Measurements from ENCODE around the gene EGLN3.

EGLN3 gene

DNA sequence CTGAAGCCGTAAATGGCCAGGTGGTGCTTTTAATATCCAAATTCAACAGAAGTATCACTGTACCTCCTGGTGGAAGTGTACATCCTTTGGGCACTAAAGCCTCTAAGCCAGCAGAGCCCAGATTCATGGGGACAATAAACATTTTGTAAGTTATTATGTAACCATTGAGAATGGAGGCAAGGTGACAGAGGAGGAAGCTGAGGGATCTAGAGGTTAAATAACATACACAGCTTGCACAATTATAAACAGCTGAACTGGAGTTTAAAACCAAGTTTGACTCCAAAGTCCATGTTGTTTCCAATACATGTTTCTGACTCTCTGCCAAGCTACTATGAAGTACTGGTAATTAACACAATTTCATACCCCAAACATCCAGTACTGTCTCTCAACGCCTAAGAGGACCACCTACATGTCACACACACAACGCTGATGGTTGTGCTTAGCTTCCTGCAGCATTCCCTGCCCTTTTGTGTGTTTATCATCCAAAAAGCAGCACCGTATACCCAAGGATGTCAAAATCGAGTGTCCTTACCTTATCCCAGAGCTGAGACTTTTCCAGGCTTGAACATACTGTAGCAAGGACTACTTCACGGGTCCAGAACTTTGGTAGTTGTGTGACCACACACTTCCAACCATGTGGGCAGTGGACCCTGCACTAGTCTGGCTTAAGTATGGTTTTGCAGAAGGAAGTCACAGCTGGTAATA is 41.3 kb downstream of the EGLN3 start:
- no peak for DNase-seq

DNA sequence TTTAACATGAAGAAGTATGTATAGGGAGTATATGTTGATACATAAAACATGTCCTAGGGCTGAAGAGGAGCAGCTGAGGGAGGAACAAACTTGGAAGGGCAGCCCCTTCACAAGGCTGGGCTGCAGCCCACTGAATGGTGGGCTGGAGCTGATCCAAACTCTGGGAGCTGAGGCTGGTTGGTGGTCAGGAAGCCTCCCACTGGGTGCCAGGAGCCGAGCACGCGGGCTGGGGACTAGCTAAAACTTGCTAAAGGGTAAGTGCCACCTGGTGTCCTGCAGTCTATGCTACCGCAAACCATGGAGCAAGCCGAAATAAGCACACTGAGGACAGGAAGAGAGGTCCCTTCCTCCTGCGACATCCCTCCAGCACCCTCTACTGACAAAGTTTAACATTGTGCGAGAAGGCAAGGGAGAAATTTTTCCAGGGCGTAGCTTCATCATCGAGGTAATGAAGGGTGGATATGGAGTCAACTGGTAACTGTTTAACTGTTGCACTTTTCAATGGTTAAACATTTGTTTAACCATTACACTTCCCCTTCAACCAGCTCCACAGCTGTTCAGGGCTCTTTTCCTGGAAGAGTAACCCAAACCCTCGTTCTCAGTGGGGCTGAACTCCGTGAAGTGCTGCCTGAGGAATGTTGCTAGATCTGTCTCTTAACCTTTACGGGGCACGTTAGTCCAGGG is 42.2 kb downstream of the EGLN3 start:
- no peak for DNase-seq

DNA sequence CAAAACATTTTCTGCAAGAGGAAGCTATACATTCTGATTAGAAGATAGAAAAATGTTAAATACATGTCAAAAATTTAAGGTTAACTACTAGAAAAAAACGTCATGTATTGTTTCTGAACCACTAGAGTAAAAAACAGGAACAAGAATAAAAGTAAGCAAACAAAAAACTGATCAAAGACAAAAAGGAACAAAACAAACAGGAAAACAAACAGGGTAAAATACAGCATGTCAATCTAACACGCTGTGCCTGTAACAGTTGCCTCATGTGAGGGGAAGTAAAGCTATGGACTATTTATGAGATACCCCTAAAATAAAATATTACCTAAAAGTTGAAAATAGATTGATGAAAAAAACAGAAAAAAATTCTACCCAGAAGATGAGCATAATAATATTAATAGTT is 43.9 kb downstream of the EGLN3 start:
- no peak for DNase-seq

- no peak for DNase-seq
Measured at GRCh38 chr14:33904609-33905008, 46.3 kb downstream of the EGLN3 start.

DNA sequence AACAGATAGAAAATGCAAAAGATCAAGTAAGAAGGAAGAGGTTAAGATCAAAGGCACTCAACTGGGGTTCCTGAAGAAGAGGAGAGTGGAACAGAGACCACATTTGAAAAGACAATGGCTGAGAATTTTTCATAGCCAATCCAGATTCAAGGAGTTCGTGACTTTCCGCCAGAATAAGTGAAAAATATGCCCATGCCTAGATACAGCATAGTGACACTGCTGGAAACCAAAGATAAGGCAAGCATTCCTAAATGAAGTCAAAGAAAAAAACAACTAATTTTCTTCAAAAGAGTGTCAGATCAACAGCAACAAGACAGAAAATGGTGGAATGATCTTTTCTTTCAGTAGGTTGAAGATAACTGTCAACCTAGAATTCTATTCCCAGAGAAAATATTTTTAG is 47.5 kb downstream of the EGLN3 start:
- no peak for DNase-seq

GRCh38 chr14:33902363-33902762 is 48.5 kb downstream of the EGLN3 start:
- DNase-seq: no peak

GRCh38 chr14:33901426-33902155 is 49.3 kb downstream of the EGLN3 start:
- no peak for DNase-seq

DNA sequence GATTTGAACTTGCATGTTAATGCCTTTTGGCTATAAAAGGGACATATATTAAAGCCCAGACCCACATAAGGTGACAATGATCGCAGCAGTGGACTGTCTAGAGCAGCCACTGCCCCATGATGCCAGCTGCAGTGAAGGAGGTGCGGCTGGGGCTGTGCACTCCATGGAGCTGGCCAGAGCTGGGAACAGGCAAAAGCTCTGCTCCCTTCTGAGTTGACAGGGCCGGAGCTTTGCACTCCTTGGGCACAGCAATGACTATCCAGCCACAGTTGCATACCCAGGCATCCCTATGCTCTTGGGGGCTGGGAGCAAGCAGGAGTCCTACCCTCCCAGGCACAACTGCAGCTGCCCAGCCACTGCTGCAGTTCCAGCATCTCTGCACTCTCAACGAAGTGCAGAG is 50.2 kb downstream of the EGLN3 start:
- DNase-seq: no peak

- DNase-seq: no peak
Measured at GRCh38 chr14:33899723-33900341, 51.0 kb downstream of the EGLN3 start.

GRCh38 chr14:33897878-33898535 is 52.9 kb downstream of the EGLN3 start:
- no peak for DNase-seq

DNA sequence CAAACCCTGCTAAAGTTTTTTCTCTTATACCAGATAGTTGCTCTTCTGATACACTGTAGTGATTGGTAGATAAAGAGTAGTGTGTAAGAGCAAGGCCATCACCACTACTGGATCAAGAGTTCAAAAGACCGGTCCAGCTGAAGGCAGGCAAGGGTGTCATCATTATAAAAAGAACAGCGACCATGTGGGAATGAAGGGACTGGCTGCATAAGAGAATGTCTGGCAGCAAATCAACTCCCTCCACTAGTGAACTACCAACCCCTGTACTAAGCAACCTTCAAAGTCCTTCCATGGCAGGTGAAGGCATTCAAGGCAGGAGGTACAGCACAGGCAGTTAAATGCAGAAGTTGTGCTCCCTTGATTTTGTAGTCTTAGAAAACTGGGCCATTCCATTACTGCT is 53.5 kb downstream of the EGLN3 start:
- DNase-seq: no peak

- no peak for DNase-seq
Measured at GRCh38 chr14:33894339-33894738, 56.5 kb downstream of the EGLN3 start.

- DNase-seq: no peak
Measured at GRCh38 chr14:33891700-33892099, 59.2 kb downstream of the EGLN3 start.

DNA sequence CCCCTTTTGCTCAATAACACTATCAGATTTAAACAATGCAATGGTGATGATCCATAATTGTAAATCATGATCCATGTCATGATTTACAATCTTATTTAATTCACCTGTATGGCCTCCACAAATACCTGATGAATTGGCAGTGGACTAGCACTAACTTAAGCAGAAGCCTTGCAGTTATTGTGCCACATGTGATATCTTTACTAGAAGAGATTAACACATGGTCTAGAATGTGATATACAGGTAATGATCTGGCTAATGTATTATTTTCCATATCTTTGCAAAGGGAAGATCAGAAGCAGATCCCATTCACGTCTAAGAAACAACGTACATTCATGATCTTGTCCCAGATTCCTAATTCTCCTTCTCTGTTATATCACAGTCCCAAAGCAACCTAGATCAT is 66.0 kb downstream of the EGLN3 start:
- DNase-seq: no peak

DNA sequence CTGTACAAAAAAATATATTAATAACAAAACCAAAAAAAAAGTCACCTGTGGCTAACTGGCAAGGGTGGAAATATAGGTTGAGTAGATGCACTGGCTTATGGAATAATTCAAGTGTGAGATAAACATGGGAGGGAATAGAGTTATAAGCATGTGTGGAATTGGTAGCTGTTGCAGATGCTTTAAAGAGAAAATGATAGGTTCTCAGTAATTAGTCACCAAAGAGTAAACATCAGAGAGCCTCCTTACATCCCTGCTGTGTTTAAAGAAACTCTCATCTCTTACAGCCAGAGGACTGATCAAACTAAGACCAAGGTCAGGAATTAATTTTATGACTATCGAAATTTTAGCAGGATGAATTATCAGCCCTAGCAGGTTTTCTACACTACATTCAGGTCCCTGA is 70.5 kb downstream of the EGLN3 start:
- DNase-seq: no peak

DNA sequence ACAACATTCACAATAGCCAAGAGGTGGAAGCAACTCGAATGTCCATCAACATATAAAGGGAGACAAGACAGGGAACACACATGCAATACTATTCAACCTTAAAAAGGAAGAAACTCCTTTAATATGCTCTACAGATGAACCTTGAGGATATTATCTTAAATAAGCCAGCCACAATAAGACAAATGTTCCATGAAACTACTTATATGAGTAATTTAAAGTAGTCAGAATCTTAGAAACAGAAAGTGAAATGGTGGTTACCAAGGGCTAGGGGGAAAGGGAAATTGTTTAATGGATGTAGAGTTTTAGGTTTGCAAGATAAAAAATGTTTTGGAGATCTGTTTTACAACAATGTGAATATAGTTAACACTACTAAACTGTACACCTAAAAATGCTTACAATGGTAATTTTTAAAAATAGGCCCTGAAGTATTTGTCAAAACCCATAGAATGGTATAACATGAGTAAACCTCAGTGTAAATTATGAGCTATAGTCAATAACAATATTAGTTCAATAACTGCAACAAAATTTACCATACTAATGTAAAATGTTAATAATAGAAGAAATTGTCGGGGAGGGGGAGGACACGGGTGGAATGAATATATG is 71.1 kb downstream of the EGLN3 start:
- DNase-seq: no peak

- DNase-seq: no peak
Measured at GRCh38 chr14:33876274-33876673, 74.6 kb downstream of the EGLN3 start.
